KG1 (cell line): Measurements from ENCODE around the gene TCF4.

Source experiments
- DNase-seq: peaks from one replicate; lab custom pipeline; 2025; lab: John Stamatoyannopoulos, UW

Gene TCF4

DNA sequence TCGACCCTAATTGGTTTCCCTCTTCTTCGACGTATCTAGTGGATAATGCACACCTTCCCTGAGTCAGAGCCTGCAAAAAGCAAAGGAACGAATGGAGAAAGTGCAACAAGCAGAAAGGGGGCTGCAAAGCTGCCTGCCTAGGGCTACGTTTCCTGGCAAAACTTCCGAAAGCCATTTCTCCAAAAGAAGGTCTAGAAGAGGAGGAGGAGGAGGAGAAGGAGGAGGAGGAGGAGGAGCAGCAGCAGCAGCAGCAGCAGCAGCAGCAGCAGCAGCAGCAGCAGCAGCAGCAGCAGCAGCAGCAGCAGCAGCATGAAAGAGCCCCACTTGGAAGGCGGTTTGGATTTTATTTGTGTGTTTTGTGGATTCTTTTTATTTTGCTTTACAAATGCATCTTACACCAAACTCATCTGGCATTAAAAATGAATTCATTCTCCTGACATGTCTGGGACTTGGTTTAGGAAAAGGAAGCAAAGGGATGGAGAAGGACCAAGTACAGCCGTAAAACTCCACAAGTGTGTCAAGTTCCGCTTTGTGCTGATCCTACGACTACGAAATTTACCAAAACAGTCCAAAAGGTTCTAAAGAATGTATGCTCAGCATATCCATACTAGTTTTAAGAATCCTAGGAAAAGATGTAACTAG is 2.0 kb downstream of the TCF4 start:
- no peak for DNase-seq

DNA sequence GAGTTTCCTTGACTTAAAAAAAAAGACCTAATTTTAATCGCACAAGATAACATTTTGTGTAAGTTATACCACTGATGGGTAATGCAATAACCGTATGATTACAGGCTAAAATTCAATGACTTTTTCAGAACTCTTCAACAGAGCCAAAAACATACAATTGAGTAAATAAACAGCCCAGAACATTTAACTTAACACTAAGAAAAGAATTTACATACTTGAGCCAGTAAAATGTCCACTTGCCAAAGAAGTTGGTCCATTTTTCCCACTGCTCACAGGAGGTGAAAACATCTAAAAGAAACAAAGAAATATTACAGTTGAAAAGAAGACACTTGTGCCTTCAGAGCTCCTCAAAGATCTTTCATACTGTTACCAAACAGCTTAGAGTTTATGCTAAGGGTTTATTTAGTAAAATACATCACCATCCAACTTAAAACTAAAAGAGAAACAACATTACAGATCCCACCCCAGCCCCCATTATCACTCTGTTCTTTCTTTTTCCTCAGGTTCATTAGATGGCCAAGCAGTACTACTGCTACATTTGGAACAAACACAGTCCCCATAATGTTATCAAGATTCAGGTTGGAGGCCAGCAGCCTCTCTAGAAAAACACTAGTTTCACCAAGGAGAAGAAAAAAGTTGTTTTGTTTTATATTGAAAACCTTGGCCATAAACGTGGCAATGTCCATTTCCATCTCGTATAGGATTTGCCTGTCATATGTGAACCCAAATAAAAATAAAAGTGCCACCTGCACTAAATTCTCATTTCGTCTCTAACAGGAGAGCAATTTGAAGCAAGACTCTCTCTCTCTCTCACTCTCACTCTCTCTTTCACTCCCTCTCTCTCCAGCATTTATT is 2.7 kb downstream of the TCF4 start:
- no peak for DNase-seq

DNA sequence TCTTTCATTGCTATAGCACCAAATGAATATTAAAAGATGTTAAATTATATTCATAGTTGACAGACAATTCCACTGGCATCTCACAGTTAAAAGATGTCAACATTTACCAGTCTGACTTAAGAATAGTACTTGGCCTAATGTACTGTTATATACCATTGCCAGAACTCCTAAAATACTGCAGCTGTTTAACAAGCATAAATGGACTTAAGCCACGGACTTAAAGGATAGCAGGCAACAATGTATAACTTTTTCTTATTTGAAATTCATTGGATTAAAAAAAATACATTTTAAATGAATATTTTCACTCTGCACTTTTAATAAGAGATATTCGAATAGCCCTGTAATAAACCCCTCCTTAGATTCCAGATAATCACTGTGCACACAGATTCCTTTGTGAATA is 3.8 kb downstream of the TCF4 start:
- DNase-seq, result no peak

DNA sequence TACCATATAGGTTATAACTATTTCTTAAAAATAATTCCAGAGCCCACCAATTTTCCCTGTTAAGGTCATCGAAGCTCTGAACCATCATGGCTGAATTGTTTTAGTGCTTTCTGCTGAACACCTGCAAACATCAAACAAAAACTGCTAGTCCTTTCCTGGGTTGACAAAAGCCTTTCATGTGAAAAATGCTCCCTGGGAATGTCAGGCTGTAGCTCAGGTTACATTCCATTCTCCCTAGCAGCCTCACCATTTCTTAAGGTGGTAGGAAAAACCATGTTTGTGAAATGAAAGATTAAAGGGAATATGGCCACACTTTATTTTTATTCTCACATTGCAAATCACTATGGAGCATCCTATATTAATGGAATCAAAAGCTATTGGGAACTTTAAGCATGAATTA is 5.7 kb downstream of the TCF4 start:
- no peak for DNase-seq

DNA sequence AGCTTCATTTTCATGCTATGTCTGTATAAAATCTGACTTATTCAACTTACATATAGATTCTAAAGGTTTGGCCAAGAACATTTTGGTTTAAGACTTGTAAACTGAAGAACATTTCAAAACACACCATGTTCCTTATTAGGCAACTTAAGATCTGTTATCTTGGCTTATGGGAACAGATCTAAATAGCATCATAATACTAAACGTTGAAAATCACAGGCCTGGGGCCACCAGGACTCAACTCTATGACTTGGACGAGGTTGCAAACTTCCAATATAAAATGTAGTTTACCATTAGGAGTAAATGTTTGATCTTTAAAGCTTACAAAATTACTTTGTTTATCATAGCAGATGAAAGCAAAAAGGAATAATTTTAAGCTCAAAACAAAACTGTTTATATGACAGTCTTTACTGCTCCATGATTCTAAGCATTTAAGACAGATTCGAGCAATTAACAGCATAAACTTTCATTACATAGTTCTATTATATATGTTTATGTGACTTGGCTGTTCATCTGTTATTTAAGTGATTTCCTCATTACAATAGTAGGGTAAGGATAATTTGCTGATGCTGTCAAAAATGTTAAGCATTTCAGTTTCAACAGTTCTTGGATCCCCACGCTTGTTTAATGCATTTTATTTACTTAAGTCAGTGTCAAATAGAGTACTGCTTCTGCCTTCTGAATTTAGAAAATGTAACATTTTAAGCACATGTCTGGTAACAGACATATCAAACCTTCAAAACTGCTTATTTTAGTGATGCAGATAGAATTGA is 8.3 kb downstream of the TCF4 start:
- DNase-seq, result no peak

DNA sequence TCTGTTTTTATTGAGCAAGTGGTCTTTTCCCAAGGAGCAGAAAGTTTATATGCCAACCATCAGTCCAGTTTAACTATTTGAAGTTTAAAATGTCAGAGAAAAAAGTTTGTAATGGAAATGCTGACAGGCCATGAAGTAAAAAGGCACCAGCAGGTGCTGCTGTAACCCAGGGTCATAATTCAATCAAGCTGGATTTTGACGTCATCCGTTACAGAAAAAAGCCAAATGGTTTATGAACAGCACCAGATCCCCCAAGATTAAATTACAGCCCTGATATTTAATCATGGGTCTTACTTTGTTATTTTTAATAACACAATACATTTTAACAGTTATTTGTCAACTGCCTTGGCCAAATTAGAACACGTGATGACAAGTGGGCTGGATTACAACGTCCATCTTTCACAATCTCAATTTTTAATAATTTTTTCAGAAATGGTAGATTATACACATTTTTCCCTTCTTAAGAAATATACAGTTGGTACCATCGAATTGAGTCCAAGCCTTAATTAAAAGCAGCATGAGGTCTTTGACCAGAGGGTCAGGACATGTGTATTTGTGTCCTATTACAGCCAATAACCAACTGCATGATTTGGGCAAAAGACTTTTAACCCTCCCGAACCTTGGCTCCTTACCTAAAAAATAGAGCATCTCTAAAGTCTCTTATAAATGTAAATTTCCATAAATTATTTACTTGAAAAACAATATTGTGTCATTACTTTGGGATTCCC is 10.0 kb downstream of the TCF4 start:
- DNase-seq, result no peak

DNA sequence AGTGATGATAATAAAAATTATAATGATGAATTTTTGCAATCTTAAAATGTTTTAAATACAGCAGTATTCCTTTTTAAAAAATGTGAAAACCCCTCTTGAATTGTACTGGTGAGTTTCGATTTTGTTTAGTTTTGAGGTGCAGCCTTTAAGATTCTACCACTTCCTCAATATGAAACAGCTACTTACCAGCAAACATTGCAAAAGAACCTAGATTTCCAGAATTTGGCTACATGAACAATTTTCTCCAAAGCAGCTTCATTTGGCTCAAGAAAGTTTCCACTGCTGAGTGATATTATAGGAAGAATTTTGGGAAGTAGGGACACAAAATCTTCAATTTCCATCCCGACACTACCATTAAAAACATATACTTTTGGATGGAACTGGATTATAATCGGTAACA is 12.0 kb downstream of the TCF4 start:
- no peak for DNase-seq

DNA sequence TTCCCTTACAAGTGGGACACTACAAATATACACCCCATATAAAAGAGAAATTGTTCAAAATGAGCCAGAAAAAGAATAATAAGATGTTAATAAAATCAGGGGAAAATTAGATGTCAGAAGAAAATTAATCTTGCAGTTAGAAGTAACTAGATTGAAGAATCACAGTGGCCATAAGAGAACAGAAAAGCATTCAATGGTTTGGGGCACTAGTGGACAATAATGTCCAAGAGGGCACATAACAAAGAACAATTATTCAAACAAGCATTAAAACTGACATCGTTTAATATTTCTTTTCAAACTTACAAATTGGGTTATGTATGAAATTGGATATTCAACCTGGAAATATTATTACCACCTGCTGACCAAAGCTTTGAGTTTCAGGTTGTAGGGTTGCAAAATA is 12.9 kb downstream of the TCF4 start:
- DNase-seq, result no peak

DNA sequence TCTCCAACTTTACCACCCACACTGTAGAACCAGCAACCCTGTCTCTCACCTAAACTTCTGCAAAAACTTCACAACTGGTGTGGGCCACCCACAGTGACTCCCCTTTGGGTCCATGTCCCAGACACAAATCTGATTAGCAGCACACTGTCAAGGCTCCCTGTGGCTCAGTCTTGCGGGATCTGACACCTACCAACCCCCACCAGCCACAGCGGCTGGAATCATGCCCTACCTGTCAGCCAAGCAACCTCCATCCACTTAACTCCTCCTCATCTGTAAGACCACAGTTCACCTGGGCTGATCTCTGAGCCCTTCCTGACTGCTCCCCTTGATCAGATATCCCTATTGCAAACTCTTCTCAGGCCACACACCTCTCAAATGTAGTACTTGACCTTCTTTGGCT is 14.6 kb downstream of the TCF4 start:
- no peak for DNase-seq

DNA sequence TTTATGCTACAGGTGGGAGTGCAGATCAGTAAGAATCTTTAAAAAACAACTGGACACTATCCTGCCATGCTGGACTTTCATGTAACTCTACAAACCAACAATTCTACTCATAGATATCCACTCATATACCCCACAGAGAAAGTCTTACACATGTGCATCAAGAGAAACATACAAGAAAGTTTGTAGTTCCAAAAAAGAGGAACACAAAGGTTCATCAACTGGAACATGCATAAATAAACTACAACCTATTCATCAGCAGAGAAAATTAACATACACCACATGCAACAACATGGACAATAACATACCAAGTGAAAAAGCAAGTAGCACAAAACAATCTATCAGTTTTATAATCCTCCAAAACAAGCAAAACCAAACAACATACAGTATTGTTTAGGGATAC is 17.0 kb downstream of the TCF4 start:
- DNase-seq, result no peak

DNA sequence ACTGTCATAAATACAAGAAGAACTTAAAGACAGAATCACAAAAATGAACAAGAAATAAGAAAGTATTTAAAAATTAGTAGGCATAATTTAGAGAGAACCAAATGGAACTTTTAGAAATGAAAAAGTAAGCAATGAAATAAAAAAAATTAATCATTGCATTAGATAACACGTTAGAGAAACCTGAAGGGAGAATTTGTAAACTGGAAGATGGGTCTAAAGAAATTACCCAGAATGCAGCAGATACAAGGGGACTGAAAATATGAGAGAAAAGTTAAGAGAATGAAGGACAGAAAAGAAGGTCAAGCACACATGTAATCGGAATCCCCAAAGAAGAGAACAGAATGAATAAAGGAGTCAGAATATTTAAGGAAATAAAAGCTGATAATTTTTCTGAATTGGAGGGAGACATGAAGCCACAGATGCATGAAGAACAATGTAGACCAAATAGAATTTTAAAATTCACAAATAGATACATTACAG is 21.5 kb downstream of the TCF4 start:
- no peak for DNase-seq

DNA sequence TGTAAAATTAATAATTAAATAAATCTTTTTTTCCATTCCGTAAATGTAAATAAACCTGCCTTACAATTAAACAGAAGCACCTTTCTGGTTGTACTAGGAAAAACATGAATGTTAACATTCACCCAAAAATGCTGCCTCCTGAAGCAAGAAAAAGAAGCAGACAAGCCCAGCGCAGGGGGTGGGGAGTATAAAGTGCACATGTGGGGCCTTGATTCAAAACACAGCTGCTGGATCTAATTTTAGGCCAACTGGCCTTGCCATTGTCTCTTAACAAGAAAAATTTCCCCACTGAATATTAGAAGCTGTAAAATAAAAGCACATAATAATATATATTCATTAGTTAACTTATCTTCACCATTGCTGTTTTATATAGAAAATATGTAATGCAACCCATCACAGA is 28.3 kb downstream of the TCF4 start:
- DNase-seq, result no peak

DNA sequence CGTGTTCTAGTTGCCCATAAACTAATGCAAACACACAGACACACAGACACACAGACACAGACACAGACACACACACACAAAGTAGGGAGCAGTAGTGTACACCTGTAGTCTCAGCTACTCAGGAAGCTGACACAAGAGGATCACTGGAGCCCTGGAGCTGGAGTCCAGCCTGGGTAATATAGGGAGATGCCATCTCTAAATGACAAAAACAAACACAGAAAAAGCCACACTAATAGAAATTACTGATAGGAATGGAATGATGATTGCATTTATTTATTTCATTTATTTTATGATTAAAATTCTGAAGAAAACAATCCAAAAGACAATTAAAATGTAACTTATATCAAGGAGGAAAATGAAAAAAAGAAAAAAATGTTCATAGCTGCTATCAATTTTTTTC is 30.8 kb downstream of the TCF4 start:
- no peak for DNase-seq

DNA sequence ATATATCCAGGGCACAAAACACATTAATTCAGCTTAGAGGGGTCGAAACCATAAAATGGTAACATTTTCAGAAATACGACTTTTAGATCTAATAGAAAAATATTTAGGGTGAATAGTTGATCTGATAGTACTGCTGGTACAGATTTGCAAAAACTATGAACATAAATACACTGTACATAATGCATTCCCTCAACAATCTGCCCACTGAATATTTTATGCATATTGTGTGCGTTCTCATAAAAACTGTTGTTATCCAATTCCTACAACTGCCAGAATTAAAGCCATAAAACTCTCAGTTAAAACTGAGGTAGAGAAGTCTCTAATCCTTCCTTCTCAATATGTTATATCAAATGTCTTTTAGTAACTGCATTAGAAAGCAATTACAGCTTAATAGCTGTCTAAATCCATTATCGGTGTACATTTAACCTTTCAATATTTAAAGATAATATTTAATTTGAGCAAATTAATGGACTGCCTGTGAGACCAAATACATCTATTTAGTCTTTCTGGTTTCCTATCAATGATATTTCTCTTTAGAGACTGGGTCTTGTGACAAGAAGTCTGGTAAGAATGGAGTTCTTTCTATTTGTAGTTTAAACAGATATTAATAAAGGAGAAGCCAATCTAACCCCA is 32.5 kb downstream of the TCF4 start:
- no peak for DNase-seq

DNA sequence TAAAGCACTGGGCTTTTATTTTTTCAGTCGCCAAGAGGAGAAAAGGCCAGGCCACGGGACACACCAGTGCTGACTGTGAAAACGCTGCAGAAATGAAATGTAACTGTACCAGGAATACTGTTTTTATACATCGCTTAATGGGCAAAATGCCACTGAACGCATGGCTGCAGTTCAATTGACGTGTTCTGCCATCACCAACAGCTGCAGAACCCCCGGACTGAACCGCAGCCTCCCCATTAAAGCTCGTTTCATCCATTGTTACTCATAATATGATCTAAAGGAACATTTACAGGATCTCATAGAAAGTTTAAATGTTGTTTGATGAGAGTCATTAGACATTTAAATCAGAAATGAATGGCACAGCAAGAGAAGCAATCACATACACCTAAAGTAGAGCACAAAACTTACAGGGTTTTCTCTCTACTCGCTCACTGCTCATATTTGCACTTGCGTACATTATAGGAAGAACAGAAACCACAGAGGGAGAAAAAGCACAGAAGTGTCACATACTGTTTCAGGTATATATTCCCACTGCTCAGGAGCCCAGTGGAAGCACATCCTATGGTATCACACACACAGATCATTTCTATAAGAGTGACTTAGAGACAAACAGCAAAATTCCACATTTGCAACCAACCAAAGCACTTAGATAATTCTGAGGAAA is 35.3 kb downstream of the TCF4 start:
- DNase-seq, result no peak

DNA sequence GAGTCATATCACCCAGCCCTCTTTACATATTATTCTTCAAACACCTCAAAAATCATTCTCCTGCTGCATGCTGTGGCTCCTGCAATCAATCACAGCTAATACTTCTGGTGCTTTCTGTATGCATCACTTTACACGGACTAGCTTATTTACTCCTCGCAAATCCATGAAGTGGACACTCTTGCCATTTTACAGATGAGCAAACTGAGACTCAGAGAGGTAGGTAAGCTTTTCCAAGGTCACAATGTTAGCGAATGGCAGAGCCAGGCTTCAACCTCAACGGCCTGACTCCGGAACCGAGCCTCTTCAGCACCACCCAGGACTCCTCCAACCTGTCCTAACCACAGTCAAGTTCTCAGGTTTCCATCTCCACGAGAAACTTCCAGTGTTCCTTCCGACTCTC is 36.8 kb downstream of the TCF4 start:
- DNase-seq, result no peak

DNA sequence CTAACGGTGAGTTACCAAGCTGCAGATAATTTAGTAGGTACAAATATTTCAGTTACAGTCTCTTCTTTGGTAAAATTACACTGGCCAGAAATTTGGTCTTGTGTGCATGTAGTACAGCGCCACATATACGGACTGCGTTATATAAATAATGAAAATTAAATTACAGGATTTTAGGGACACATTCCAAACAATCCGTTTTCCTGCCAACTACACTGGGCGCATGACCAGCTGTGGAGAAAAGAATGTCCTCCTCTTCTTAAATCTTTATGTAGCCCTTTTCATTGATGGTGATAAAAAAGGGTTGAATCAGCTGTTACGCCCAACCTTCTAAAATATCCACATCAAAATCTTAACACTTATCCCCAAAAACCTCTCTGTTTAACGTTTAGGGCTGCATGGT is 37.5 kb downstream of the TCF4 start:
- no peak for DNase-seq

DNA sequence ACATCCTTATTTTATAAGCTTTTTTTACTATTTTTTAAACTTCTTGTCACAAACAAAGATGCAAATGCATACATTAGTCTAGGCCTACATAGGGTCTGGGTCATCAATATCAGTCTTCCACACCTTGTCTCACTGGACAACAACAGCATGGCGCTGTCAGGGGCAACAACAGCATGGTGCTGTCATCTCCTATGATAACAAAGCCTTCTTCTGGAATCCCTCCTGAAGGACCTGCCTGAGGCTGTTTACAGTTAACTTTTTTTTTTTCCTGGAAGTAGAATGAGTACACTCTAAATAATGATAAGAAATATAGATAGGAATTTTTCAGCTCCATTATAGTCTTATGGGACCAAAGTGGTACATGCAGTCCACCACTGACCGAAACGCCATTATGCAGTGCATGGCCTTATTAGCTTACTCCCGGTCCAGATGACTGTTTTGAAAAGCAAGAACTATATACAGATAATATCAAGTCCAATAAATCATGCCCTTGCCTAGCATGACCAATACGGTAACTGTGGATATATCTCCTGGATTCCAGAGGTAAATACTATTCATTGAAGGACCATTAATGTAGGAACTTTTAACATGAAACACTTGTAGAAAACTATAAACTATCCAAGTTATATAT is 38.4 kb downstream of the TCF4 start:
- no peak for DNase-seq

DNA sequence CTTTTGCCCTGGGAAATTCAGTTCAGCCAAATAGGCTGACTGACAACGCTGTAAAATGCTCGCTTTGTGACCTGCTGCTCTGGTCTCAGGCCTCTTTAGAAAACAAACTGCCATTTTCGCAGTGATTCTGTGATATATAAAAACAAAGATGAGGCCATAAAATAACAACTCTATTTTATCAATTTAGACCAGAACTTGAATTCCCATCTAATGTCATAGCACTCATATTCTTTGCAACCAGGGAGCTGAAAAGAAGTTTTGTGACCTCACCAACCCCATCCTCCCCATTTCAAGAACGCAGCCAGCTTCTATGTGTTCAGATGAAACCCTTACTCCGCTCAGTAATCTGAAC is 40.3 kb downstream of the TCF4 start:
- no peak for DNase-seq

DNA sequence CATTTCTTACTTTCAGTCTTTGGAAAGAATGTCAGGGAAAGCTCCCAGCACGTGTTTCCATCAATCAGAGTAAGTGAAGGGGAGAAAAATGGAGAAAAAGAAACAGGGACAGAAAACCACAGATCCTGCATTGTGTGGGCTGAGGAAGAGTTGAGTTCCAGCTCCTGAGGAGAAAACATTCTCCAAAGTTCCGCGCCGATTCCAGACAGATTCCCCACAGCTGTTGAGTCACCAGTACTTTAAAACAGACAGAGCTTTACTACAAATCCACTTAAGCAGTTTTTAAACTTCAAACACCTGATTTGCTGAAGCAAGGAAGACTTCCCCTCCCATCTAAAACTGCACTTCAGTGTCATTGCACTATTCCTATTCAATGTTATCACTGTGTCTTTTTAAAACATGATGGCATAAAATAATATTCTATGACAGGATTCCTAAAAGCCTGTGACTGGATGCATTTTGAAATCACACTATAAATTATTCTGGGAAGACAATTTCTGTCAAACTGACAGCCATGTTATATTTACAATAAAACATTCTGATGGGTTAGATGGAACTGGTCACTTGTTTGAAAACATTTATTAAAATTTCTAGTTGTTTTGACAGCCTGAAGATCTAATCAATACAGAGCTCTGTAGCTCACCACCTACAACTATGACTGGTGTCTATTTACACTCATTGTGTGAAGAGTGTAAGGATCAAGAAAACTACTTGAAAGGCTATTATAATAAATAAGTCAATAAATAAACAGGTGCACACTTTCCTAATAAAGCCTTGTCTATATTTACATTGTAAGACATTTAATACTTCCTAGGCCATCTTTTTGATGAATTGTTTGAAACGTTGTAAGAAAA is 40.9 kb downstream of the TCF4 start:
- DNase-seq, result no peak
